ENCODE data around the gene PRKAG2. TPM values are rescaled to one million over a fixed set of nuclear protein-coding genes. Genes with fewer than 3 reads are reported as not detected.
A peak's percentile ranks its signal among the peaks of the same experiment; 100 is the strongest.

The PRKAG2 gene
- total RNA-seq, 2 donors from 2014 or later = 22.1 to 35.7 TPM

GRCh38 chr7:151647874-151648273 is 229.0 kb downstream of the PRKAG2 start:
- no peaks in the 10 kb centered on the region for H3K9me3 Mint-ChIP-seq
- DNase-seq (ENCODE audit: low spot score in 2 of 2) = no peak
- H3K27ac Mint-ChIP-seq = no peak overlapping the region
- peaks cover 0 to 6% of the 10 kb centered on the region in 2 donors for H3K36me3 Mint-ChIP-seq
- no peak for ATAC-seq

GRCh38 chr7:151647006-151647405 is 229.9 kb downstream of the PRKAG2 start:
- no peak overlapping the region for H3K27ac Mint-ChIP-seq

GRCh38 chr7:151645311-151645710 is 231.6 kb downstream of the PRKAG2 start:
- ATAC-seq (no peak), DNase-seq (ENCODE audit: low spot score in 2 of 2) (no peak)
- H3K36me3 Mint-ChIP-seq = peaks cover 0 to 6% of the 10 kb centered on the region in 2 donors
- no peaks in the 10 kb centered on the region for H3K9me3 Mint-ChIP-seq
- H3K27ac Mint-ChIP-seq = no peak overlapping the region

More at GRCh38 chr7:151647006-151647405, 229.9 kb downstream of the PRKAG2 start:
- Mint-ChIP-seq H3K9me3 (no peaks in the 10 kb centered on the region), H3K36me3 (peaks cover 0 to 6% of the 10 kb centered on the region in 2 donors)
- ATAC-seq = no peak
- DNase-seq (ENCODE audit: low spot score in 2 of 2) = no peak

- no peaks in the 10 kb centered on the region for H3K9me3 Mint-ChIP-seq
- ATAC-seq (peak in 1 of 2 donors; percentile 69), DNase-seq (ENCODE audit: low spot score in 2 of 2) (no peak)
- no peak overlapping the region for H3K27ac Mint-ChIP-seq
- peaks cover 0 to 6% of the 10 kb centered on the region in 2 donors for H3K36me3 Mint-ChIP-seq
These were observed 232.4 kb downstream of the PRKAG2 start for GRCh38 chr7:151644554-151644953.

- H3K9me3 Mint-ChIP-seq = no peaks in the 10 kb centered on the region
These were observed 234.2 kb downstream of the PRKAG2 start for GRCh38 chr7:151642746-151643145.

GRCh38 chr7:151641587-151641986 is 235.3 kb downstream of the PRKAG2 start:
- no peak for ATAC-seq
- Mint-ChIP-seq H3K27ac (peak overlapping the region in 1 of 2 donors; percentile 18), H3K36me3 (peaks cover 0 to 6% of the 10 kb centered on the region in 2 donors), H3K9me3 (no peaks in the 10 kb centered on the region)
- DNase-seq (ENCODE audit: low spot score in 2 of 2) = no peak

More at GRCh38 chr7:151642746-151643145, 234.2 kb downstream of the PRKAG2 start:
- DNase-seq (ENCODE audit: low spot score in 2 of 2) (no peak), ATAC-seq (no peak)
- Mint-ChIP-seq H3K27ac (no peak overlapping the region), H3K36me3 (peaks cover 0 to 6% of the 10 kb centered on the region in 2 donors)

- no peak for DNase-seq (ENCODE audit: low spot score in 2 of 2)
- Mint-ChIP-seq H3K9me3 (peaks cover 0 to 5% of the 10 kb centered on the region in 2 donors), H3K27ac (no peak overlapping the region), H3K36me3 (peaks cover 7% of the 10 kb centered on the region in 2 donors)
- ATAC-seq = no peak
These were observed 239.1 kb downstream of the PRKAG2 start for GRCh38 chr7:151637781-151638261.

GRCh38 chr7:151634643-151635042 is 242.3 kb downstream of the PRKAG2 start:
- peaks cover 7 to 17% of the 10 kb centered on the region in 2 donors for H3K36me3 Mint-ChIP-seq

GRCh38 chr7:151633516-151633812 is 243.5 kb downstream of the PRKAG2 start:
- peaks cover 7 to 17% of the 10 kb centered on the region in 2 donors for H3K36me3 Mint-ChIP-seq
- peak overlapping the region; percentile 98 to 99 for H3K27ac Mint-ChIP-seq
- H3K9me3 Mint-ChIP-seq = peaks cover 0 to 5% of the 10 kb centered on the region in 2 donors
- ATAC-seq = no peak
- no peak for DNase-seq (ENCODE audit: low spot score in 2 of 2)

More at GRCh38 chr7:151634643-151635042, 242.3 kb downstream of the PRKAG2 start:
- peaks cover 0 to 5% of the 10 kb centered on the region in 2 donors for H3K9me3 Mint-ChIP-seq
- ATAC-seq (no peak), DNase-seq (ENCODE audit: low spot score in 2 of 2) (no peak)
- H3K27ac Mint-ChIP-seq = no peak overlapping the region

- peaks cover 0 to 5% of the 10 kb centered on the region in 2 donors for H3K9me3 Mint-ChIP-seq
These were observed 244.0 kb downstream of the PRKAG2 start for GRCh38 chr7:151632750-151633515.

GRCh38 chr7:151631953-151632749 is 244.8 kb downstream of the PRKAG2 start:
- peak overlapping the region; percentile 98 to 99 for H3K27ac Mint-ChIP-seq
- DNase-seq (ENCODE audit: low spot score in 2 of 2) = peak; percentile 92 to 95

More at GRCh38 chr7:151632750-151633515, 244.0 kb downstream of the PRKAG2 start:
- peak; percentile 60 to 73 for DNase-seq (ENCODE audit: low spot score in 2 of 2)
- Mint-ChIP-seq H3K27ac (peak overlapping the region; percentile 98 to 99), H3K36me3 (peaks cover 7 to 17% of the 10 kb centered on the region in 2 donors)
- ATAC-seq = peak; percentile 65 to 75

GRCh38 chr7:151631570-151631952 is 245.4 kb downstream of the PRKAG2 start:
- ATAC-seq = peak in 1 of 2 donors; percentile 31
- peak in 1 of 2 donors; percentile 34 for DNase-seq (ENCODE audit: low spot score in 2 of 2)
- Mint-ChIP-seq H3K36me3 (peaks cover 7 to 17% of the 10 kb centered on the region in 2 donors), H3K9me3 (peaks cover 0 to 5% of the 10 kb centered on the region in 2 donors), H3K27ac (peak overlapping the region; percentile 85 to 86)

More at GRCh38 chr7:151631953-151632749, 244.8 kb downstream of the PRKAG2 start:
- Mint-ChIP-seq H3K9me3 (peaks cover 0 to 5% of the 10 kb centered on the region in 2 donors), H3K36me3 (peaks cover 7 to 17% of the 10 kb centered on the region in 2 donors)
- ATAC-seq = peak; percentile 79 to 81

- Mint-ChIP-seq H3K27ac (peak overlapping the region; percentile 85 to 86), H3K36me3 (peaks cover 7 to 17% of the 10 kb centered on the region in 2 donors), H3K9me3 (peaks cover 0 to 5% of the 10 kb centered on the region in 2 donors)
- DNase-seq (ENCODE audit: low spot score in 2 of 2) (no peak), ATAC-seq (no peak)
These were observed 245.9 kb downstream of the PRKAG2 start for GRCh38 chr7:151630851-151631569.

- H3K9me3 Mint-ChIP-seq = peaks cover 0 to 5% of the 10 kb centered on the region in 2 donors
- H3K36me3 Mint-ChIP-seq = peaks cover 7 to 17% of the 10 kb centered on the region in 2 donors
- ATAC-seq = no peak
- no peak for DNase-seq (ENCODE audit: low spot score in 2 of 2)
- no peak overlapping the region for H3K27ac Mint-ChIP-seq
These were observed 246.6 kb downstream of the PRKAG2 start for GRCh38 chr7:151630358-151630757.

- ATAC-seq = no peak
These were observed 247.1 kb downstream of the PRKAG2 start for GRCh38 chr7:151629713-151630272.

More at GRCh38 chr7:151629713-151630272, 247.1 kb downstream of the PRKAG2 start:
- Mint-ChIP-seq H3K9me3 (peaks cover 0 to 5% of the 10 kb centered on the region in 2 donors), H3K36me3 (peaks cover 7 to 17% of the 10 kb centered on the region in 2 donors), H3K27ac (no peak overlapping the region)
- DNase-seq (ENCODE audit: low spot score in 2 of 2) = no peak

All from activated naive CD4-positive, alpha-beta T cell treated with anti-CD3 and anti-CD28 coated beads, Interleukin-2, amount 50 U/mL, for 72 hours (primary cell).